Smooth muscle cell (in vitro differentiated cells): ENCODE results near the gene RCAN1. TPM values are rescaled to one million over a fixed set of nuclear protein-coding genes. Genes with fewer than 3 reads are reported as not detected.

Experiments used
- DNase-seq: peaks from one replicate; lab custom pipeline; 2025; ENCODE audit not compliant: unreplicated experiment; lab: John Stamatoyannopoulos, UW
- H2AFZ ChIP-seq: fragments of 200-600 bp; sonication (generic); 2 replicates; pipeline ENCODE4 v1.6.0; 2016; ENCODE audit warnings: antibody characterized with exemption, low read depth, mild to moderate bottlenecking
- H3F3A ChIP-seq: fragments of 200-600 bp; sonication (generic); 2 replicates; pipeline ENCODE4 v1.6.0; 2017; ENCODE audit warnings: antibody characterized with exemption, low read depth
- H3K27ac ChIP-seq: fragments of 200-600 bp; sonication (generic); 2 replicates; pipeline ENCODE4 v1.5.1; 2016; ENCODE audit warnings: low read depth, mild to moderate bottlenecking
- H3K27me3 ChIP-seq: fragments of 200-600 bp; sonication (generic); 2 replicates; pipeline ENCODE4 v1.6.1; 2016; ENCODE audit warnings: low read depth, mild to moderate bottlenecking
- H3K36me3 ChIP-seq: fragments of 200-600 bp; sonication (generic); 2 replicates; pipeline ENCODE4 v1.5.1; 2016; ENCODE audit warnings: low read depth
- H3K4me1 ChIP-seq: fragments of 200-600 bp; sonication (generic); 2 replicates; pipeline ENCODE4 v1.5.1; 2016; ENCODE audit warnings: low read depth
- H3K4me2 ChIP-seq: fragments of 200-600 bp; sonication (generic); 2 replicates; pipeline ENCODE4 v1.6.0; 2016; ENCODE audit warnings: mild to moderate bottlenecking
- H3K4me3 ChIP-seq: fragments of 200-600 bp; sonication (generic); 2 replicates; pipeline ENCODE4 v1.5.1; 2016; ENCODE audit warnings: mild to moderate bottlenecking
- H3K79me2 ChIP-seq: fragments of 200-600 bp; sonication (generic); 2 replicates; pipeline ENCODE4 v1.6.0; 2016; ENCODE audit warnings: low read depth, mild to moderate bottlenecking
- H3K9ac ChIP-seq: fragments of 200-600 bp; sonication (generic); 2 replicates; pipeline ENCODE4 v1.6.0; 2016; ENCODE audit warnings: low read depth
- H3K9me3 ChIP-seq: fragments of 200-600 bp; sonication (generic); replicated peaks from 2 replicates; pipeline ENCODE4 v1.5.1; 2016; ENCODE audit warnings: low read depth
- H4K20me1 ChIP-seq: fragments of 200-600 bp; sonication (generic); 2 replicates; pipeline ENCODE4 v1.6.0; 2016; ENCODE audit warnings: low read depth
- WGBS: methylation state at CpG from one replicate; pipeline ENCODE4 v1.1.7; 2016; ENCODE audit warnings: low lambda C conversion rate; 5-methylcytosine and 5-hydroxymethylcytosine counted together
- polyA plus RNA-seq: library from polyadenylated mRNA; unstranded; fragments of >200 nt; fragmentation: Nextera tagmentation; extraction: Ambion mirVana; gene quantifications from 2 replicates; pipeline ENCODE4 v1.2.1, GENCODE V29; 2016
- total RNA-seq: library from RNA; depleted of rRNA; stranded (reverse); fragments of >200 nt; gene quantifications from 2 replicates; pipeline ENCODE4 v1.2.3, GENCODE V29; 2014
- TF ChIP-seq, protein P1 (sequence below): fragments of 200-600 bp; sonication (generic); IDR thresholded peaks from 2 replicates; pipeline ENCODE4 v1.5.1; 2017; ENCODE audit warnings: borderline replicate concordance, mild to moderate bottlenecking, antibody characterized with exemption; ENCODE audit not compliant: insufficient read depth, poor library complexity, severe bottlenecking

RCAN1 gene
- total and polyA plus RNA-seq, 2 experiments from 2014 or later, result 77.3 to 155 TPM

DNA sequence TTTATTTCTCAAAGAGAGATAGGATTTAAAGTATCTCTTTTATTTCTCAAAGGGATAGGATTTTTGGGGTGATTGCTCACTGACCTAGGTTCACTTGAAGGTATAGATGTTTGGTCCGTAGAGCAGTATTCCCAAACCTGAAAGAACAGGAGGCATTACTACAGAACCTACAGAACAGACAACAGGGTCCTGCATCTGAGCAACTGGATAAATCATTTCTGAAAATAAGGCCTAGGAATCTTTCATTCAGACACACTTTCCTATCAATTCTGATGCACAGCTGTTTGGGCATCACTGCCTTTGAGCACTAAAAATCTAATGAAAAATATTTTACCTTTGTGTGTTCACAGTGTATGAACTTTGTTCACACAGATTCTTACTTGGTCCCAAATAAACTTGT is 36.7 kb upstream of the RCAN1 start:
- H3F3A ChIP-seq, result no peaks in the 10 kb centered on the region
- H3K36me3 ChIP-seq, result no peaks in the 10 kb centered on the region
- no peak overlapping the region for H2AFZ ChIP-seq
- H3K79me2 ChIP-seq, result no peaks in the 10 kb centered on the region
- H3K9ac ChIP-seq, result no peak overlapping the region
- H3K9me3 ChIP-seq, result no peaks in the 10 kb centered on the region
- TF ChIP-seq, protein P1, sequence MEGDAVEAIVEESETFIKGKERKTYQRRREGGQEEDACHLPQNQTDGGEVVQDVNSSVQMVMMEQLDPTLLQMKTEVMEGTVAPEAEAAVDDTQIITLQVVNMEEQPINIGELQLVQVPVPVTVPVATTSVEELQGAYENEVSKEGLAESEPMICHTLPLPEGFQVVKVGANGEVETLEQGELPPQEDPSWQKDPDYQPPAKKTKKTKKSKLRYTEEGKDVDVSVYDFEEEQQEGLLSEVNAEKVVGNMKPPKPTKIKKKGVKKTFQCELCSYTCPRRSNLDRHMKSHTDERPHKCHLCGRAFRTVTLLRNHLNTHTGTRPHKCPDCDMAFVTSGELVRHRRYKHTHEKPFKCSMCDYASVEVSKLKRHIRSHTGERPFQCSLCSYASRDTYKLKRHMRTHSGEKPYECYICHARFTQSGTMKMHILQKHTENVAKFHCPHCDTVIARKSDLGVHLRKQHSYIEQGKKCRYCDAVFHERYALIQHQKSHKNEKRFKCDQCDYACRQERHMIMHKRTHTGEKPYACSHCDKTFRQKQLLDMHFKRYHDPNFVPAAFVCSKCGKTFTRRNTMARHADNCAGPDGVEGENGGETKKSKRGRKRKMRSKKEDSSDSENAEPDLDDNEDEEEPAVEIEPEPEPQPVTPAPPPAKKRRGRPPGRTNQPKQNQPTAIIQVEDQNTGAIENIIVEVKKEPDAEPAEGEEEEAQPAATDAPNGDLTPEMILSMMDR, result no peak
- no peaks in the 10 kb centered on the region for H4K20me1 ChIP-seq
- H3K4me3 ChIP-seq, result no peak overlapping the region
- no peak overlapping the region for H3K4me2 ChIP-seq
- no peak for DNase-seq
- whole genome bisulfite sequencing, result 76% methylated on average over 1 of the region's 1 CpG
- H3K27me3 ChIP-seq, result peaks cover 32% of the 10 kb centered on the region
- no peak overlapping the region for H3K27ac ChIP-seq
- H3K4me1 ChIP-seq, result no peaks in the 10 kb centered on the region

DNA sequence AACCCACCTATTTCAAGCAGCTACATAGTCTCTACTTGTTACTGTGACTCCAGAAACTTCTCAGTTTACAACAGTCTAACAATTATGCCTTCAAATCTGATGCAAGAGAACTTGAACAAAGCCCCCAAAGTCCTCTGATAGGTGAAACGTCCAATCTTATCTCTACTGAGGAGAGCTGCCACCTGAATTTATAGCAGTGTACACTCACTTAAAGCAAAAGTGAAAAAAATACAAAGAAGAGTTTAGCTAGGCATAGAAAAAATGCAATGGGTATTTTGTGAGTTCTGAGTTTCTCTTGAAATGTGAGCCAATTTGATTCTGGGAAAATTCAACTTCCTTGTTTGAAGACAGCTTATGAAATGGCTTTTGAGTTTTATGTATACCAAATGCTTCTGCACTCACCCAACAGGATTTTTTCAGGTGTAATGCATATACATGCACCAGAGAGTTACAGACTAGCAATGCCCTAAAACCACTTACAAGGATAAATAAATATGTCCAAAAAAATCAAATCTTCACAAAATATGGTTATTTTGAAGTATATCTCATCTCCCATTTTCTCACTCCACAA is 36.0 kb upstream of the RCAN1 start:
- Histone ChIP-seq H3K36me3 (no peaks in the 10 kb centered on the region), H3K4me2 (no peak overlapping the region), H3K27ac (no peak overlapping the region), H4K20me1 (no peaks in the 10 kb centered on the region), H3K9ac (no peak overlapping the region), H3F3A (no peaks in the 10 kb centered on the region), H3K4me3 (no peak overlapping the region), H3K4me1 (no peaks in the 10 kb centered on the region), H3K9me3 (no peaks in the 10 kb centered on the region), H2AFZ (no peak overlapping the region), H3K27me3 (peaks cover 25% of the 10 kb centered on the region), H3K79me2 (no peaks in the 10 kb centered on the region)
- WGBS, result 47% methylated on average over 1 of the region's 1 CpG
- TF ChIP-seq, protein P1, result no peak
- DNase-seq, result no peak

DNA sequence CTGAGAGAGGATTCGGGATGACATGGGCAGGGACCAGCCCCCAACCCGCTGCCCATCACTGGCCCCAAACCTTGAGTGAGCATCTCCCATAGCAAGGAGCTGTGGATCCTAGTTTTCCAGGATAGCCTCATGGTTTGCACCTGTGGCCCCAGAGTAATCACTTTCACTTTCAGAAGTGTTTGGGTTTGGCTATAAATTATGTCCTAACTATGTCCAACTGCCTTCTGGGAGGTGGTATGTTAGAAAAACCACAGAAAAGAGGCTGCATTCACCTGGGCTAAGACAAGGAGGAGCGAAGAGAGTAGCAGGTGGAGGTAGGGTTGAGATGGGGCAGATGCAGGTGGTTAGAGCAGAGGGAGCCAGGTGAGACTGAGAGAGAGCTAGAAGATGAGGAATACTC is 34.5 kb upstream of the RCAN1 start:
- no peak for DNase-seq
- TF ChIP-seq, protein P1, result no peak
- no peak overlapping the region for H3K4me2 ChIP-seq
- H4K20me1 ChIP-seq, result no peaks in the 10 kb centered on the region
- H3K79me2 ChIP-seq, result no peaks in the 10 kb centered on the region
- 91% methylated on average over 3 of the region's 3 CpGs for WGBS
- peaks cover 15% of the 10 kb centered on the region for H3K27me3 ChIP-seq
- H3K9me3 ChIP-seq, result no peaks in the 10 kb centered on the region
- no peak overlapping the region for H3K27ac ChIP-seq
- H2AFZ ChIP-seq, result no peak overlapping the region
- no peaks in the 10 kb centered on the region for H3K4me1 ChIP-seq
- H3K36me3 ChIP-seq, result no peaks in the 10 kb centered on the region
- no peaks in the 10 kb centered on the region for H3F3A ChIP-seq
- no peak overlapping the region for H3K4me3 ChIP-seq
- no peak overlapping the region for H3K9ac ChIP-seq

DNA sequence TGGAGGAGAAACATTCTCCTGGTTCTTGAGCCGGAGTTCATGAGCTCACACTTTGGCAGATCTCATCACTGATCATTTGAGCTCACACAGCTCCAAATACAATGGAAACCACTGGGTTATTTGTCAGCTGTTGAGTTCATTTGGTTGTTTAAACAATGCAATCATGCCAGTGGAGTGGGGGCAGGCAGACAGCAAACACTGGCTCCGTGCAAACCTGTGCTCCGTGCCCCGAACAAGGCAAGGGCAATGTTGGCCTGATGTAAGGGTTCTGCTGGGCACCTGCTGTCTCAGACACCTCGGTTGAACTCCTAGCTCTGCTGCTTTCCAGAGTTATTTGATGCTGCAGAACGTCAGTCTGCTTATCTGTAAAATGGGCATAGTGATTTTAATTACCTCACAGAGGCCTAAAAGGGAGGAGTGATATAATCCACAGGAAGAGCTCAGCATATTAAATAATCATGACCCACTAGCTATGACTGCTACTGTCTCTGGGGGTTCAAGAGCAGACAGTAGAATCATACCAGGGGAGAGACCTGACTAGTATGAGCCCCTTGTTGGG is 33.9 kb upstream of the RCAN1 start:
- Histone ChIP-seq H3K27me3 (peaks cover 15% of the 10 kb centered on the region), H3K36me3 (no peaks in the 10 kb centered on the region), H3K79me2 (no peaks in the 10 kb centered on the region), H3K9ac (no peak overlapping the region), H3K9me3 (no peaks in the 10 kb centered on the region), H3K27ac (no peak overlapping the region), H3K4me2 (no peak overlapping the region), H4K20me1 (no peaks in the 10 kb centered on the region), H2AFZ (no peak overlapping the region), H3K4me1 (no peaks in the 10 kb centered on the region), H3F3A (no peaks in the 10 kb centered on the region), H3K4me3 (no peak overlapping the region)
- WGBS, result 79% methylated on average over 6 of the region's 6 CpGs
- TF ChIP-seq, protein P1, result no peak
- no peak for DNase-seq
